Testis (tissue), 3 donors: ENCODE data around the gene LHFPL3. TPM values are rescaled to one million over a fixed set of nuclear protein-coding genes. Genes with fewer than 3 reads are reported as not detected.

ENCODE experiments used
- DNase-seq: peaks from one replicate; pipeline ENCODE4 v3.0.0-alpha.2; 2019
- H3K27ac ChIP-seq, 2 donors: fragments of 200-600 bp; sonication (generic); one replicate each; pipeline ENCODE4 v1.5.1; 2019
- H3K27me3 ChIP-seq: fragments of 200-600 bp; sonication (generic); one replicate; pipeline ENCODE4 v1.5.1; 2019
- H3K36me3 ChIP-seq: fragments of 200-600 bp; sonication (generic); one replicate; pipeline ENCODE4 v1.5.1; 2017; ENCODE audit warnings: low read depth; ENCODE audit errors: missing control alignments
- H3K4me1 ChIP-seq: fragments of 200-600 bp; sonication (generic); one replicate; pipeline ENCODE4 v1.5.1; 2019
- H3K4me3 ChIP-seq, 2 donors: fragments of 200-600 bp; sonication (generic); one replicate each; pipeline ENCODE4 v1.5.1; 2017 to 2019
- H3K9me3 ChIP-seq: fragments of 200-600 bp; sonication (generic); one replicate; pipeline ENCODE4 v1.5.1; 2017
- POLR2A ChIP-seq: fragments of 450-650 bp; IDR thresholded peaks from one replicate; pipeline ENCODE4 v1.6.1; 2017; ENCODE audit warnings: antibody characterized with exemption, mild to moderate bottlenecking, moderate library complexity
- WGBS, 2 donors: methylation state at CpG; one replicate each; pipeline ENCODE4 v1.1.5; 2018; 5-methylcytosine and 5-hydroxymethylcytosine counted together
- intact Hi-C: fragments of 100-400 bp; cut with DNase I; formaldehyde crosslinking; loops from one replicate; pipeline ENCODE4 v1.15.1; 2023; ENCODE audit warnings: low total_unique reads
- polyA plus RNA-seq: library from polyadenylated mRNA; stranded (reverse); fragments of 350-450 nt; fragmentation: Illumina TruSeq; extraction: RNeasy Lipid Tissue Mini Kit (QIAGEN cat#74804); gene quantifications from one replicate; pipeline ENCODE4 v1.2.3, GENCODE V29; 2014; ENCODE audit warnings: low read depth, low replicate concordance; ENCODE audit not compliant: insufficient read depth
- total RNA-seq, 2 donors: library from RNA; depleted of rRNA; stranded (reverse); fragments of >200 nt; gene quantifications; one replicate each; pipeline ENCODE4 v1.2.3, GENCODE V29; 2016
- TF ChIP-seq, protein P1 (sequence below), 3 experiments: fragments of 450-650 bp in 2 of 3; fragments of 200-600 bp in 1 of 3; sonication (generic) in 1 of 3; IDR thresholded peaks; one replicate each; pipeline ENCODE4 v1.5.1; 2016 to 2019; ENCODE audit warnings: antibody characterized with exemption in 3 of 3, mild to moderate bottlenecking in 2 of 3, moderate library complexity in 1 of 3

The LHFPL3 gene
- total and polyA plus RNA-seq, 3 donors from 2014 or later = 0.17 to 0.47 (median 0.19) TPM

DNA sequence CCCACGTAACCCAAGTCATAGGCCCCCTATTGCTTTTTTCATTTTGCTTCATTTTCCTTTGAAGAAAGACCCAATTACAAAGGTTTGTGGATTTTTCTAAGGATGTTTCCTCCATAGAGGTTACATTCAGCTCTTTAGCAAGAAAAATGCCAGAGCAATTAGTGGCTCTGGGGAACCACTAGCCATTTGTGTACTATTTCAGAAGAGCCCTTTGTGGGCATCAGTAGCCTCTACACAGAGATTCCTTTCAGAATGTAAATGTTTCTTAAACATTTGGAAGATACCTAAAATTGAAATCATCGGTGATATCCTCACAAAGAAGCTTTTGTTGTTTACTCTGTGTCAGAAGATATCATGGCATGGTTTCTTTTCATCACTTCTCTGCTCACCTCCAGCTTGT lies 394.6 kb downstream of the LHFPL3 start:
- TF ChIP-seq, protein P1, sequence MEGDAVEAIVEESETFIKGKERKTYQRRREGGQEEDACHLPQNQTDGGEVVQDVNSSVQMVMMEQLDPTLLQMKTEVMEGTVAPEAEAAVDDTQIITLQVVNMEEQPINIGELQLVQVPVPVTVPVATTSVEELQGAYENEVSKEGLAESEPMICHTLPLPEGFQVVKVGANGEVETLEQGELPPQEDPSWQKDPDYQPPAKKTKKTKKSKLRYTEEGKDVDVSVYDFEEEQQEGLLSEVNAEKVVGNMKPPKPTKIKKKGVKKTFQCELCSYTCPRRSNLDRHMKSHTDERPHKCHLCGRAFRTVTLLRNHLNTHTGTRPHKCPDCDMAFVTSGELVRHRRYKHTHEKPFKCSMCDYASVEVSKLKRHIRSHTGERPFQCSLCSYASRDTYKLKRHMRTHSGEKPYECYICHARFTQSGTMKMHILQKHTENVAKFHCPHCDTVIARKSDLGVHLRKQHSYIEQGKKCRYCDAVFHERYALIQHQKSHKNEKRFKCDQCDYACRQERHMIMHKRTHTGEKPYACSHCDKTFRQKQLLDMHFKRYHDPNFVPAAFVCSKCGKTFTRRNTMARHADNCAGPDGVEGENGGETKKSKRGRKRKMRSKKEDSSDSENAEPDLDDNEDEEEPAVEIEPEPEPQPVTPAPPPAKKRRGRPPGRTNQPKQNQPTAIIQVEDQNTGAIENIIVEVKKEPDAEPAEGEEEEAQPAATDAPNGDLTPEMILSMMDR (IDR thresholded peaks at IDR 0.05) = no peak
- TF ChIP-seq POLR2A = no peak
- 82 to 92% methylated on average over 2 of the region's 2 CpGs for WGBS, 2 donors
- H3K4me3 ChIP-seq = no peak overlapping the region
- H3K27ac ChIP-seq = no peak overlapping the region
- H3K36me3 ChIP-seq = no peaks in the 10 kb centered on the region
- H3K9me3 ChIP-seq = no peaks in the 10 kb centered on the region
- DNase-seq = no peak
- intact Hi-C loops = no loop called here
- no peaks in the 10 kb centered on the region for H3K4me1 ChIP-seq
- H3K27me3 ChIP-seq = no peaks in the 10 kb centered on the region

- Histone ChIP-seq H3K9me3 (no peaks in the 10 kb centered on the region), H3K36me3 (no peaks in the 10 kb centered on the region), H3K4me1 (no peaks in the 10 kb centered on the region), H3K27ac (no peak overlapping the region), H3K27me3 (no peaks in the 10 kb centered on the region), H3K4me3 (no peak overlapping the region)
- TF ChIP-seq, protein P1 (IDR thresholded peaks at IDR 0.05) = no peak
- TF ChIP-seq POLR2A = no peak
- WGBS, 2 donors = 85 to 86% methylated on average over 4 of the region's 4 CpGs
- intact Hi-C loops = no loop called here
- no peak for DNase-seq
These were observed 430.1 kb downstream of the LHFPL3 start for GRCh38 chr7:104758504-104758903.

GRCh38 chr7:104761892-104762291 lies 433.5 kb downstream of the LHFPL3 start:
- no peak for DNase-seq
- intact Hi-C loops = no loop called here
- Histone ChIP-seq H3K27ac (no peak overlapping the region), H3K4me1 (no peaks in the 10 kb centered on the region), H3K9me3 (no peaks in the 10 kb centered on the region), H3K27me3 (no peaks in the 10 kb centered on the region), H3K4me3 (no peak overlapping the region), H3K36me3 (no peaks in the 10 kb centered on the region)
- WGBS, 2 donors = 64 to 69% methylated on average over 4 of the region's 4 CpGs
- no peak for TF ChIP-seq POLR2A
- TF ChIP-seq, protein P1 (IDR thresholded peaks at IDR 0.05) = no peak

- H3K4me3 ChIP-seq = no peak overlapping the region
- intact Hi-C loops = no loop called here
- no peak overlapping the region for H3K27ac ChIP-seq
- H3K36me3 ChIP-seq = no peaks in the 10 kb centered on the region
- TF ChIP-seq POLR2A = no peak
- TF ChIP-seq, protein P1 (IDR thresholded peaks at IDR 0.05) = no peak
- no peak for DNase-seq
- WGBS, 2 donors = 37 to 49% methylated on average over 4 of the region's 4 CpGs
- no peaks in the 10 kb centered on the region for H3K4me1 ChIP-seq
- no peaks in the 10 kb centered on the region for H3K9me3 ChIP-seq
- no peaks in the 10 kb centered on the region for H3K27me3 ChIP-seq
These were observed 438.7 kb downstream of the LHFPL3 start for GRCh38 chr7:104767113-104767512.

DNA sequence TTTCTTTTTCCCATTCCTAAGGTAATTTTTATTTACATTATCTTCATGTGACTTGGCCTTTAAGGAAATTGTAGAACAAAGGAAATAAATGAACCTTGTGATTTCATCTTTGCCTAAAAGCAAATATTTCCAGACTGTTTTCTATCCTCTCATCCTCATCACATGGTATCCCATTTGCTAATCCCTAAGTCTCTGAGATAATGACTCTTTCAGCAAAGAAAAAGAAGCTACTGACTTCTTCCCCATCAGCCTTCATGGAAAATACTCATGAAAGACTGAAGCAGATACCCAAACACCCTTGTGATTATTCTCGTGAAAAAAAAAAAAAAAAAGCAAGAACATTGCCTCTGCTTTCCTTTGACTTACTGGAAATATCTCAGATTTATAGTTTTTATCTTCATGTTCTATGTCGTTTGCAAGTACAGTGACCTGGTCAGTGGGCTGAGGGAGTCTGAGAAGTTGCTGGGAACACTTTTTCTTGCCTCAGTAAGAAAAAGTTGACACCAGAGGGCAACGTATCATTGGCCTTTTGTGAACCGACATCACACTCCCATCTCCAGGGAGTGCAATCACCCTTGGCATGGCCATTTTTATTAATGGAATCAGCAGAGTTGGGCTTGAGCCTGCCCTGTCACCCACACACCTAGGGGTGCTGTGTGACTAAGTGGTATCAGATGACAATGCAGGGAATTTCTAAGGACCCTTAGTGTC lies 439.6 kb downstream of the LHFPL3 start:
- Histone ChIP-seq H3K36me3 (no peaks in the 10 kb centered on the region), H3K9me3 (no peaks in the 10 kb centered on the region), H3K27ac (no peak overlapping the region), H3K4me1 (no peaks in the 10 kb centered on the region), H3K27me3 (no peaks in the 10 kb centered on the region), H3K4me3 (no peak overlapping the region)
- 30 to 35% methylated on average over 4 of the region's 4 CpGs for WGBS, 2 donors
- TF ChIP-seq, protein P1 (IDR thresholded peaks at IDR 0.05) = no peak
- no peak for TF ChIP-seq POLR2A
- no peak for DNase-seq
- intact Hi-C loops = no loop called here
